ENCODE data around the gene MOG.

The MOG gene

DNA sequence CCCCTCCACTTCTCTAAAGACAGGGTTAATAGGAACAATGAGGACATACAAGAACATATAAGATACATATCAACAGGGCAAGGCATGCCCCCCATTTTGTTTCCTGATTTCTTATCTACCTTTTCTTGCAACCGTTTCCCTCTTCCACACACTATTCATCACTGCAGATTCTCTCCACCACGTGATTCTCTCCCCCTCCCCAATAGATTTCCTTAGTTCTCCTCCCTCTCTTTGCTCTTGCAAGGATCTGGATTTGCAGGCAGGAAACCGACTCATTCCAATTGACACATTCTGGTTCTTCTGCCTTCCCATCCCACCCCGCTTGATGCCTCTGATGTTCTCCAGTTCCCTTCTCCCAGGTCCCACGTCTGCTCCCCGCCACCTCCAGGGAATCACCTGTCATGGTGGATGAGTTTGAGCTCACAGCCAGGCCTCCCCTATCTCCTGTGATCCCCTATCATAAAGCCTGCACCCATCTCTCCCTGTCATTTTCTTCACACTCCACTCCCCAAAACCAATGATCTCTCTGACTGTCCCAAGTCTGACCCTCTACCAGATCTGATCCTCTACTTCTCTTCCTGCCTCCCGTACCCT is 31.5 kb upstream of the MOG start:
- no peak overlapping the region for H3K9ac ChIP-seq (ENCODE audit: low read length)
- TF ChIP-seq, protein P1, sequence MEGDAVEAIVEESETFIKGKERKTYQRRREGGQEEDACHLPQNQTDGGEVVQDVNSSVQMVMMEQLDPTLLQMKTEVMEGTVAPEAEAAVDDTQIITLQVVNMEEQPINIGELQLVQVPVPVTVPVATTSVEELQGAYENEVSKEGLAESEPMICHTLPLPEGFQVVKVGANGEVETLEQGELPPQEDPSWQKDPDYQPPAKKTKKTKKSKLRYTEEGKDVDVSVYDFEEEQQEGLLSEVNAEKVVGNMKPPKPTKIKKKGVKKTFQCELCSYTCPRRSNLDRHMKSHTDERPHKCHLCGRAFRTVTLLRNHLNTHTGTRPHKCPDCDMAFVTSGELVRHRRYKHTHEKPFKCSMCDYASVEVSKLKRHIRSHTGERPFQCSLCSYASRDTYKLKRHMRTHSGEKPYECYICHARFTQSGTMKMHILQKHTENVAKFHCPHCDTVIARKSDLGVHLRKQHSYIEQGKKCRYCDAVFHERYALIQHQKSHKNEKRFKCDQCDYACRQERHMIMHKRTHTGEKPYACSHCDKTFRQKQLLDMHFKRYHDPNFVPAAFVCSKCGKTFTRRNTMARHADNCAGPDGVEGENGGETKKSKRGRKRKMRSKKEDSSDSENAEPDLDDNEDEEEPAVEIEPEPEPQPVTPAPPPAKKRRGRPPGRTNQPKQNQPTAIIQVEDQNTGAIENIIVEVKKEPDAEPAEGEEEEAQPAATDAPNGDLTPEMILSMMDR (IDR thresholded peaks at IDR 0.05; ENCODE audit: low read depth, low read length): no peak
- no peak for TF ChIP-seq EZH2phosphoT487 (IDR thresholded peaks at IDR 0.05; ENCODE audit: low read depth)
- no peak overlapping the region for H3K27ac ChIP-seq (ENCODE audit: low read length)
- no peak overlapping the region for H3K4me3 ChIP-seq (ENCODE audit: low read length)
- peaks cover 3% of the 10 kb centered on the region for H3K36me3 ChIP-seq (replicated peaks; ENCODE audit: low read depth, low read length)
- no peak overlapping the region for H3K4me2 ChIP-seq (ENCODE audit: low read length)
- no peaks in the 10 kb centered on the region for H3K9me3 ChIP-seq (ENCODE audit: insufficient read depth, low read length)
- H4K20me1 ChIP-seq (ENCODE audit: insufficient read depth, low read length): no peaks in the 10 kb centered on the region
- no peaks in the 10 kb centered on the region for H3K27me3 ChIP-seq (ENCODE audit: low read depth, low read length)
- no peak overlapping the region for H2AFZ ChIP-seq (ENCODE audit: low read depth, low read length)
- peaks cover 8% of the 10 kb centered on the region for H3K4me1 ChIP-seq (ENCODE audit: low read length)
- H3K79me2 ChIP-seq (ENCODE audit: low read length): no peaks in the 10 kb centered on the region

DNA sequence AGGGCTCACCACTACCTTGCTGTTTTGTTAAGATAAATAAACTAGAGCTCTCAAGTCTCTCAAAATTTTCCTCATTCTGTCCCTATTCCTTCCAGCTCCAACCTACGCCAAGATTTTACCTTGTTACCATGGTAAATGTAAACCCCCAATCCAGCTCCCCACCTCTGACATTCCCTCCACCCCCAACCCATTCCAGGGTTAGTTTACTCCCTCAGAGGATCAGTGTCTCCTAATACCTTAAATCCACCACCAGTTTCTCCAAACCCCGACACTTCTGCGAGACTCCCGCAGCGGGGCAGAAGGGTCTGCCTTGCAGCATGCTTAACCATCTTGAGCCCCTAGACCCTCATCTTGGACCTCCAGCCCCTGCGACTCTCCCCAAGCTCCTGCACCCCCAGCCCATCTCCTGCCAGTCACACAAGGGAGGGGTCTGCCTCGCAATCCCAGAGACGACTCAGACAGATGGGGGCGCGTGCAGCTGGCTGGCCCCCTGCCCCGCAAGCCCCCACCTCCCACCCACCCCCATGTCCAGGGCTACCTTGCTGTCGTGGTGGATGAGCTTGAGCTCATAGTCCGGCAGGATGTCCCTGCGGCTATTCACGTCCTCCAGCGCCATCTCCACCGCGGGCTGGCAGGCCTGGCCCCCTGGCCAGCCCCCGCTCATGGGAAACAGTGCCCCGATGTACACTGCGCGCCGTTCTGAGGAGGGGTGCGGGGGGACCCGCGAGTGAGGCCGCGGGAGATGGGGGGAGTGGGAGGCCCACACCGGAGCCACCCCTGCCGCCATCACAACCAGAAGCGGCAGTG is 29.7 kb upstream of the MOG start:
- H4K20me1 ChIP-seq (ENCODE audit: insufficient read depth, low read length): peaks cover 7% of the 10 kb centered on the region; the same call in 1 of the 2 replicates
- peaks cover 12% of the 10 kb centered on the region for H3K4me1 ChIP-seq (ENCODE audit: low read length)
- H3K36me3 ChIP-seq (replicated peaks; ENCODE audit: low read depth, low read length): peaks cover 9% of the 10 kb centered on the region
- no peak overlapping the region for H2AFZ ChIP-seq (ENCODE audit: low read depth, low read length)
- no peak overlapping the region for H3K27ac ChIP-seq (ENCODE audit: low read length)
- H3K9me3 ChIP-seq (ENCODE audit: insufficient read depth, low read length): no peaks in the 10 kb centered on the region
- peak overlapping the region; percentile 52; the same call in 1 of the 2 replicates for H3K4me2 ChIP-seq (ENCODE audit: low read length)
- H3K4me3 ChIP-seq (ENCODE audit: low read length): peak overlapping the region; percentile 57; the same call in 1 of the 2 replicates
- no peak overlapping the region for H3K9ac ChIP-seq (ENCODE audit: low read length)
- no peaks in the 10 kb centered on the region for H3K79me2 ChIP-seq (ENCODE audit: low read length)
- no peaks in the 10 kb centered on the region for H3K27me3 ChIP-seq (ENCODE audit: low read depth, low read length)
- TF ChIP-seq, protein P1 (IDR thresholded peaks at IDR 0.05; ENCODE audit: low read depth, low read length): no peak
- no peak for TF ChIP-seq EZH2phosphoT487 (IDR thresholded peaks at IDR 0.05; ENCODE audit: low read depth)

DNA sequence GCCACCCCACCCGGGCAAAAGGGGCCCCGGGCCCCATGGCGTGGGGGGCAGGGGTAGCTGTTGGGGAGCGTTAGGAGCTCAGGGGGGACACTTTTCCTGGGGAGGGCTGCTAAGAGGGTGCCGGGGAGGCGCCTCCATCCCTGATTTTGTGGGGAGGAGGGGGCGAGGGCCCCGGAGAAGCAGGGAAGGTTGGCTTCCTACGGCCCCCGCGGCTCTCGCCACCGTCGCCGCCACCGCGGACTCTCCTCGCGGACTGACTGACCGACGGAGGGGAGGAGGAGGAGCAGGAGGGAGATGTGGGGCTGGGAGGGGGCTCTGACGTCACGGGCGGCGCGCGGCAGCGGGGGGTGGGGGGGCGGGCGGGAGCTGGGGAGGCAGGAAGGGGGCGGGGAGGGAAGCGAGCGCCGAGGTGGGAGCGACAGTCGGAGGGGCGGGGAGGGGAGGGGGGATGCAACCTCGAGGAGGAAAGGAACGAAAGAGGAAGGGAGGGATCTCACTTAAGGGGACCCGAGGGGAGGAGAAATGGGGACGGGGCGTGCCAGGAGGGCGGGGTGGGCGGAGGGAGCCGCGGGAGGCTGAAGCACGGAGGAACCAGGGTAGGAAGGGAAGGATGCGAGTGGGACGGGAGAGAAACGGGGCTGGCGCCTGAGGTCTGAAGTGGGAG is 29.0 kb upstream of the MOG start:
- Histone ChIP-seq H2AFZ (ENCODE audit: low read depth, low read length) (peak overlapping the region; percentile 30; the same call in 1 of the 2 replicates), H3K9ac (ENCODE audit: low read length) (peak overlapping the region; percentile 81), H3K4me3 (ENCODE audit: low read length) (peak overlapping the region; percentile 96), H3K27ac (ENCODE audit: low read length) (no peak overlapping the region), H3K79me2 (ENCODE audit: low read length) (no peaks in the 10 kb centered on the region), H3K4me2 (ENCODE audit: low read length) (peak overlapping the region; percentile 98), H3K9me3 (ENCODE audit: insufficient read depth, low read length) (no peaks in the 10 kb centered on the region), H3K4me1 (ENCODE audit: low read length) (peaks cover 12% of the 10 kb centered on the region), H3K27me3 (ENCODE audit: low read depth, low read length) (no peaks in the 10 kb centered on the region), H3K36me3 (replicated peaks; ENCODE audit: low read depth, low read length) (peaks cover 9% of the 10 kb centered on the region), H4K20me1 (ENCODE audit: insufficient read depth, low read length) (peaks cover 7% of the 10 kb centered on the region; the same call in 1 of the 2 replicates)
- TF ChIP-seq, protein P1 (IDR thresholded peaks at IDR 0.05; ENCODE audit: low read depth, low read length): no peak
- no peak for TF ChIP-seq EZH2phosphoT487 (IDR thresholded peaks at IDR 0.05; ENCODE audit: low read depth)

Measured in OCI-LY3 (cell line).